PFSK-1 (cell line): ENCODE data around the gene LRMDA.

Source experiments
- FOXP2 ChIP-seq: optimal IDR thresholded peaks from 2 replicates; pipeline ENCODE3; 2011; ENCODE audit warnings: borderline replicate concordance, control low read depth, inconsistent platforms; ENCODE audit not compliant: insufficient read depth; ENCODE audit errors: extremely low read length, extremely low read depth
- POLR2AphosphoS5 ChIP-seq: IDR thresholded peaks from 2 replicates; pipeline ENCODE4 v1.6.1; 2012; ENCODE audit warnings: low read depth, mild to moderate bottlenecking, control low read depth, low read length, moderate library complexity

DNA sequence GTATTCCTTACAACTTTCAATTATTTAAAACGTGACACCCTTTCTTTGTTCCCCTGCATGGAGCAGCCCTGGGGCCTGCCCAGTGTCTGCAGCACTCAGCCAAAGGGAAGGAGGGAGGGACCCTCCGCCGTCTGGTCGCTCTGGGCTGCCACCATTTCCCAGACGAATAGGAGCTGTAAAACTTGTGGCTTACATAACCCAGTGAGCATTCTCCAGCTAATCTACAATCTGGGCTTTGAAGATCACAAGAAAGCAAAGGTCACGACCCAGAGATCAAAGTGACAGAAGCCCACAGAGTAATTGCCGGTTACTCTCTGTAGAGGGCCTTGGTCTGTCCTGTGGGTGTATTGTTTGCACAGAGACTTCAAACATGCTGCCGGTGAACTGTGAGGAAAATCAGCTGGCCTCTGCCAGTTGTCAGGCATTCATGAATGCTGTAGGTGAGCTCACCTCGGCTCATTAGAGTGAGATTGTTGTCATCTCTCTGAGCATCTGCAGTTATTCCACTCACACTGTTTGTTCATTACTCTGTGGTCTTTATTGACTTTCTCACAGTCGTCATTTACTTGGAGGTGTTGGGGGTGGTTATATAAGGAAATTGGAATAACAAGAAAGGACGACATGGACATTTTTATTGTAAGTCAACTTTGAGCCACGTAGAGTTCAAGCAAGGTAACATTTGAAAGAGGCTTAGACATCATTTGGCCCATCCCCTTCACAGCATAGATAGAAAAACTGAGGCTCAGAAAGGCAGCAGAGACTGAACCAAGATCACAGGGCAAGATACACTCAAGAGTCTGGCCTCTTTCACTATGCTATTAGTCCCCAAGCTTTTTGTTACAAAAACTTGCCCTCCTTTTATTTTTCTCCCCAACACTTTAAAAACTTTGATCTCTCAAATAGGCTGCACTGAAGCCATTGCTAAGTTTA lies 619.8 kb downstream of the LRMDA start:
- TF ChIP-seq POLR2AphosphoS5, result no peak
- TF ChIP-seq FOXP2, result no peak
